NCI-H1694 treated with DMSO at 0.1 percent for 48 hours (cell line): Measurements from ENCODE around the gene DGKB.

Experiments used
- DNase-seq: peaks from one replicate; lab custom pipeline; 2025; lab: John Stamatoyannopoulos, UW

The DGKB gene

DNA sequence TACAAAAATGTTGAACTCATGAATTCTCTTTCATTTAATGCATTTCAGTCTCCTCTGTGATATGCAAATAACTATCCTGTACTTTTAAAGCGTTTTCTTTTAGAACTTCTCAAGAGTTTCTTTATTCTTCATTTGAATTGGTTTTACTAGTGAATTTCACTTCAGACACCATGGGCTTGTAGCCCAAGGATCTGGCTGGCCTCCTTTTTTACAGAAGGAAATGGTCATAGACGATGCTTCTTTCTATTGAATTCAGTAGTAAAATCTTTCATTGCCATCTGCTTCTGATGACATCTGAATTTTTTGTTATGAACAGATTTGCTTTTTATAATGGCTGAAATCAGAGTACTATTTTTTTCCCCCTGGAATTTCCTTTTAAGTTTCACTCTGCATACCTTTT lies 777.8 kb downstream of the DGKB start:
- DNase-seq = no peak

DNA sequence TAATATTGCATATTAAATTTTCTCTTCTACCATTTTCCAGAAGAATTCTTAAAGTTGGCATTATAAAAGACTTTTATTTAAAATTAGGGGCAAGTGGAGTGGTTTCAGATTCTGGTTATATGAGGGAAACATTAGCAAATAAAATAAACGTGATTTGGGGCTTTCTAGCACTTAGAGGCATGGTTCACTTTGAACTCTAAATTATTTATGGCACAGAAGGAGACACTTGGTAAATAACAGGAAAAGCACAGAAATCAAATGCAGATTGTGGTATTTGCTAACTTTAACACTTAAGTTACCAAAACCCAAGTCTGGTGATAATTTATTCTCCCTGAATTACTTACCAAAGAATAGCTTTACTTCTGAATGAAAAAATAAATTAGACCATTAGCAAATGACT lies 778.6 kb downstream of the DGKB start:
- DNase-seq = no peak

DNA sequence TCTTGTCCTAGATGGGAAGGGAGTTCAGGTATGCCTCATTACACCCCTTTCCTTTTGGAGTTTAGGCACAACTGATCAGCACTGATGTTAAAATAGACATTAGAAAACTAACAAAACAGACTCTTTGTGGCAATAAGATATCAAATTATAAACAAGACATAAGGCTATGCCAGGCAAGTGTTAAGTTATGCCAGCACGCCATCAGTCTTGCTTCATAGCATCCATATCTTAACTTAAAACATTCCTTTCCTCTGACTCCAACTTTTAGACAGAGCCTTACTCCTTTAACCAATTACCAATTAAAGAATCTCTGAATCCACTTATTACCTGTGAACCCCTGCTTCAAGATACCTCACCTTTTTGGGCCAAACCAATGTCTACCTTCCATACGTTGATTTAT lies 786.9 kb downstream of the DGKB start:
- DNase-seq = no peak

DNA sequence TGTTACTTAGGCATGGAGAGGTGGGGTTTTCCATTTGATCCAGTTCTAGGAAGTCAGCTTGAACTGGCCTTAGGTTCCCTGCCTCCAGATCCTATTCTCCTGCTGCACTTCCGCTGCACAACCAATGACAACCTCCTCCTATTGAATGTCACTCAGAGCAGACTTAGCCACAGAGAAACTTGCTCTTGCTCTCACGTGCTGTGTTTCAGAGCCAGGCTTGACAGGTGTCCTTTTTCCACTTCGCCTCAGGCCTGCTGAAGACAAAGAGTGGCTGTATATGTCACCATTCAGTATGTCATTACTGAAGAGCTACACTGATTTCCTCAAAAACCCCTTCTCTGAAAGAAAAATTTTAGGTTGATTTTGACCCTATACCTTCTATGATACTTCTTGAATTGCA lies 797.7 kb downstream of the DGKB start:
- no peak for DNase-seq

DNA sequence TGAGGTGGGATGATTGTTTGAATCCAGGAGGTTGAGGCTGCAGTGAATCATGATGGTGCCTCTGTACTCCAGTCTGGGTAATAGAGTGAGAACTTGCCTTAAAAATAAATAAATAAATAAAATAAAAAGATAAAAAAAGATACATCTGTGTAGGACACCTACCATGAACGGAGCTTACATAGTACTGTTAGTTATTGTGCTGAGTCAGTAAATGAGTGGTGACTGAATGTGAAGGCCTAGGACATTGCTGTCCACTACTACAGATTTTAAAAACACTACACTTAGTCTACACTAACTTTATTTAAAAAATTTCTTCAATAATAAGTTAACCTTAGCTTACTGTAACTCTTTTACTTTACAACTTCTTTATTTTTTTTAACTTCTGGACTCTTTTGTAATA lies 806.4 kb downstream of the DGKB start:
- no peak for DNase-seq

DNA sequence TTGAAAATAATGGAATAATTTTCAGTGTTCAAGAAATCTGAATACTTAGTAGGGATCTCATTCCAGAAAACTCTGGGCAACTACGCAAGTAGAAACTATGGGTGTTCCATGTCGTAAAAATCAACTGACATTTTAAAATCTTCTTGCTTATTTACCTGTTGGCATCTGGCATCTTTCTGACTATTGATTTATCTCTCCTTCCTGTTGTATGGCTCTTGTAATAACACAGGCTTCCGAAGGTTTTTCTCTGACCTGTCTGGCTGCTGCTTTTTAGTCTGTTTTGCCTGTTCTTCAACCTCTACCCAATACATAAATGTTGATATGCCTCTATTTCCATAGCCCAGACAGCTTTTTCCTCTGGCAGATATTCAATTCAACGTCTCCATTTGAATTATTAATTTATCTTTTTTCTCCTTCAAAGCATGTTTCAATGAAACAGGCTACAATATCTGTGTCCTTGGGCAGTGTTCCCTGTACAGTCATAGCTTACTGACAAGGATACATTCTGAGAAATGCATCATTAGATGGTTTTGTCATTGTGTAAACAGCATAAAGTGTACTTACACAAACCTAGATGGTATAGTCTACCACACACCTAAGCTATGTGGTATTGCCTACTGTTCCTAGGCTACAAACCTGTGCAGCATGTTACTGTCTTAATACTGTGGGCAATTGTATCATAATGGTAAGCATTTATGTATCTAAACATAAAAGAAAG lies 807.2 kb downstream of the DGKB start:
- no peak for DNase-seq
